ENCODE results near the gene DCUN1D2.
"Not testable (repeated sequence)": the region's sequence is repeated elsewhere in the genome, so short reads cannot be mapped to it uniquely, and the experiment has no call there.

The DCUN1D2 gene

DNA sequence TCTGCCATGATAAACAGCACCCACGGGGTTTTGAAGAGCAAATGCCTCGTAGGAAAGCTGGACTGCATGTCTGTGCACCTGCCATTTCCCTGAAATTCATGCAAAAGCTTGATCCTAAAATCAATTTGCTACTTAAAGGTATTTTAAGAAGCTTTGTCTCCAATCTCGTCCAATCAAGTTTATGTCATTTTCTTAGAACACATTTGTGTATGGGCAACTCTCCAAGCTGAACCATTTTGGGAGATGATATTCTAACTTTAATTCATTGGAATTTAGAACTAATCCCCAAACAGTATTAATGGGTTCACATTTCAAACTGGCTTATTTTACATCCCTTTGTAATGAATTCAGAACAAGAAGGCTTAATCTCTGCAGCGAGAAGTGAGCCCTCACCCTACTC, 38.0 kb downstream of the DCUN1D2 start:
- TF ChIP-seq, protein P1, sequence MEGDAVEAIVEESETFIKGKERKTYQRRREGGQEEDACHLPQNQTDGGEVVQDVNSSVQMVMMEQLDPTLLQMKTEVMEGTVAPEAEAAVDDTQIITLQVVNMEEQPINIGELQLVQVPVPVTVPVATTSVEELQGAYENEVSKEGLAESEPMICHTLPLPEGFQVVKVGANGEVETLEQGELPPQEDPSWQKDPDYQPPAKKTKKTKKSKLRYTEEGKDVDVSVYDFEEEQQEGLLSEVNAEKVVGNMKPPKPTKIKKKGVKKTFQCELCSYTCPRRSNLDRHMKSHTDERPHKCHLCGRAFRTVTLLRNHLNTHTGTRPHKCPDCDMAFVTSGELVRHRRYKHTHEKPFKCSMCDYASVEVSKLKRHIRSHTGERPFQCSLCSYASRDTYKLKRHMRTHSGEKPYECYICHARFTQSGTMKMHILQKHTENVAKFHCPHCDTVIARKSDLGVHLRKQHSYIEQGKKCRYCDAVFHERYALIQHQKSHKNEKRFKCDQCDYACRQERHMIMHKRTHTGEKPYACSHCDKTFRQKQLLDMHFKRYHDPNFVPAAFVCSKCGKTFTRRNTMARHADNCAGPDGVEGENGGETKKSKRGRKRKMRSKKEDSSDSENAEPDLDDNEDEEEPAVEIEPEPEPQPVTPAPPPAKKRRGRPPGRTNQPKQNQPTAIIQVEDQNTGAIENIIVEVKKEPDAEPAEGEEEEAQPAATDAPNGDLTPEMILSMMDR (conservative IDR thresholded peaks at IDR 0.05; ENCODE audit: low read depth, low read length): no peak
- Histone ChIP-seq H3K36me3 (ENCODE audit: insufficient read depth) (no peaks in the 10 kb centered on the region), H3K9ac (no peak overlapping the region), H3K4me2 (no peak overlapping the region), H3K79me2 (ENCODE audit: insufficient read depth, low read depth) (no peaks in the 10 kb centered on the region), H3K4me3 (IDR thresholded peaks at IDR 0.05; ENCODE audit: insufficient read depth, low read depth, low read length) (no peak overlapping the region), H3K27ac (no peak overlapping the region), H4K20me1 (ENCODE audit: insufficient read depth) (no peaks in the 10 kb centered on the region), H3K4me1 (ENCODE audit: low read depth, poor library complexity, severe bottlenecking) (peaks cover 8% of the 10 kb centered on the region), H3K27me3 (ENCODE audit: insufficient read depth, low read depth) (no peaks in the 10 kb centered on the region), H2AFZ (ENCODE audit: low read depth) (no peak overlapping the region)

- H3K9ac ChIP-seq: no peak overlapping the region
- H3K27me3 ChIP-seq (ENCODE audit: insufficient read depth, low read depth): no peaks in the 10 kb centered on the region
- no peaks in the 10 kb centered on the region for H3K79me2 ChIP-seq (ENCODE audit: insufficient read depth, low read depth)
- H3K4me3 ChIP-seq (IDR thresholded peaks at IDR 0.05; ENCODE audit: insufficient read depth, low read depth, low read length): no peak overlapping the region
- no peaks in the 10 kb centered on the region for H3K36me3 ChIP-seq (ENCODE audit: insufficient read depth)
- H2AFZ ChIP-seq (ENCODE audit: low read depth): no peak overlapping the region
- H3K4me1 ChIP-seq (ENCODE audit: low read depth, poor library complexity, severe bottlenecking): peaks cover 8% of the 10 kb centered on the region
- no peak overlapping the region for H3K27ac ChIP-seq
- H4K20me1 ChIP-seq (ENCODE audit: insufficient read depth): no peaks in the 10 kb centered on the region
- H3K4me2 ChIP-seq: no peak overlapping the region
- TF ChIP-seq, protein P1 (conservative IDR thresholded peaks at IDR 0.05; ENCODE audit: low read depth, low read length): no peak
Observed at GRCh38 chr13:113451951-113452421, 38.5 kb downstream of the DCUN1D2 start.

DNA sequence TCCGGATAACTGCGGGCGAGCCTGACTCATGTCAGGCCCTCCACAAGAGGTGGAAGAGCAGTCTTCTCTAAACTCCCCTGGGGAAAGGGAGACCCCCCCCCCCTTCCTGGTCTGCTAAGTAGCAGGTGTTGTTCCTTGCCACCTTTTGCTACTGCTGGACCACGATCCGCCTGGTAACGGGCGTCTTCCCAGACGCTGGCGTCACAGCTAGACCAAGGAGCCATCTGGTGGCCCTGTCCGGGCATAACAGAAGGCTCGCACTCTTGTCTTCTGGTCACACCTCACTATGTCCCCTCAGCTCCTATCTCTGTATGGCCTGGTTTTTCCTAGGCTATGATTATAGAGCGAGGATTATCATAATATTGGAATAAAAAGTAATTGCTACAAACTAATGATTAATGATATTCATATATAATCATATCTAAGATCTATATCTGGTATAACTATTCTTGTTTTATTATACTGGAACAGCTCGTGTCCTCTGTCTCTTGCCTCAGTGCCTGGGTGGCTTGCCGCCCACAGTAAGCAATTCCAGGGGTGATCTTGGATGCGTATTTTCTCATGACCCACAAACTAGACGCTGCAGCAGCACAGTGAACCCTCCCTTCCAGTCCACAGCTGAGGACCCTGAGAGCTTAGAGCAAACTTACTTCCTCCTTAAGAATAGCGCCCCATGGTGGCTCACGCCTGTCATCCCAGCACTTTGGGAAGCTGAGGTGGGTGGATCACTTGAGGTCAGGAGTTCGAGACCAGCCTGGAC, 39.5 kb downstream of the DCUN1D2 start:
- not testable (repeated sequence) for H3K4me2 ChIP-seq; H3K27ac ChIP-seq; H3K4me3 ChIP-seq (IDR thresholded peaks at IDR 0.05; ENCODE audit: insufficient read depth, low read depth, low read length)

DNA sequence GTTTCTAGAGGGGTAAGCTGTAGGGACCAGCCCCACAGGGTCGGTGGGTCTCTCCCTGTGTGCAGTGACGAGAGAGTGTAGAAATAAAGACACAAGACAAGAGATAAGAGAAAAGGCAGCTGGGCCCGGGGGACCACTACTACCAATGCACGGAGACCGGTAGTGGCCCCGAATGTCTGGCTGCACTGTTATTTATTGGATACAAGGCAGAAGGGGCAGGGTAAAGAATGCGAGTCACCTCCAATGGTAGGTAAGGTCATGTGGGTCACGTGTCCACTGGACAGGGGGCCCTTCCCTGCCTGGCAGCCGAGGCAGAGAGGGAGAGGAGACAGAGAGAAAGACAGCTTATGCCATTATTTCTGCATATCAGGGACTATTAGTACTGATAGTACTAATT, 40.2 kb downstream of the DCUN1D2 start:
- H3K9ac ChIP-seq; H3K4me3 ChIP-seq (IDR thresholded peaks at IDR 0.05; ENCODE audit: insufficient read depth, low read depth, low read length): not testable (repeated sequence)

More for the DNA sequence above, 39.5 kb downstream of the DCUN1D2 start:
- not testable (repeated sequence) for H4K20me1 ChIP-seq (ENCODE audit: insufficient read depth); H3K79me2 ChIP-seq (ENCODE audit: insufficient read depth, low read depth); H3K9ac ChIP-seq; H3K36me3 ChIP-seq (ENCODE audit: insufficient read depth); H2AFZ ChIP-seq (ENCODE audit: low read depth); H3K27me3 ChIP-seq (ENCODE audit: insufficient read depth, low read depth)
- peaks cover 15% of the 10 kb centered on the region for H3K4me1 ChIP-seq (ENCODE audit: low read depth, poor library complexity, severe bottlenecking)

DNA sequence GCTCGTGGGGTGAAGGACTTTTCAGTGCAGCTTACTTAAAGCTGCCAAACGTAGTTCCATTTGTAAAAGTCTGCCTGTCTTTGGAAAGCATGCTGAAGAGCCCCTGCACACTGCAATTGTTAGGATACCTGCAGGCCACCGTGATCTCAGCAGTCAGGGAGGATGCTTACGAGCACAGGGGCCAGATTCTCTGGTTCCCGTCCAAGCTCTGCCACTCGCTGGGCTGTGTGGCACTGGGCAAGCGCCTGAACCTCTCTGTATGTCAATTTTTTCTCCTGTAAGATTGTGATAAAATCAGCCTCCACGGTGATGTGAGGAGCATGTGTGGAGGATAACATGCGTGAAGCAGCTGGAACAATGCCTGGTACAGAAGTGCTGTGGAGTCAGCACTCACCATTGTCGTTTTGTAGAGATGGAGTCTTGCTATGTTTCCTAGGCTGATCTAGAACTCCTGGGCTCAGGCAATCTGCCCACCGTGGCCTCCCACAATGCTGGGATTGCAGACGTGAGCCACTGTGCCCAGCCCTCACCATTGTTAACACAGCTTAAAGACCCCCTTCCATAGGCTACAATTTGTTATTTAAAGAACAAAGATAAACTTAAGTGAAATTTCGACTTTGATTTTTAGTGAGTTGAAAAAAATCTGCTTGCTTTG, 40.7 kb downstream of the DCUN1D2 start:
- Histone ChIP-seq H2AFZ (ENCODE audit: low read depth) (peak overlapping the region; percentile 69), H3K4me1 (ENCODE audit: low read depth, poor library complexity, severe bottlenecking) (peaks cover 25% of the 10 kb centered on the region)

More for the DNA sequence above, 40.2 kb downstream of the DCUN1D2 start:
- not testable (repeated sequence) for H3K27ac ChIP-seq; H4K20me1 ChIP-seq (ENCODE audit: insufficient read depth); H3K79me2 ChIP-seq (ENCODE audit: insufficient read depth, low read depth); H3K36me3 ChIP-seq (ENCODE audit: insufficient read depth); H3K27me3 ChIP-seq (ENCODE audit: insufficient read depth, low read depth)
- Histone ChIP-seq H3K4me1 (ENCODE audit: low read depth, poor library complexity, severe bottlenecking) (peaks cover 19% of the 10 kb centered on the region), H3K4me2 (peak overlapping the region; percentile 78), H2AFZ (ENCODE audit: low read depth) (peak overlapping the region; percentile 69; the same call in 1 of the 2 replicates)

More for the DNA sequence above, 40.7 kb downstream of the DCUN1D2 start:
- H4K20me1 ChIP-seq (ENCODE audit: insufficient read depth): no peaks in the 10 kb centered on the region
- TF ChIP-seq, protein P1 (conservative IDR thresholded peaks at IDR 0.05; ENCODE audit: low read depth, low read length): no peak
- no peak overlapping the region for H3K4me3 ChIP-seq (IDR thresholded peaks at IDR 0.05; ENCODE audit: insufficient read depth, low read depth, low read length)
- H3K27ac ChIP-seq: peak overlapping the region; percentile 44; the same call in 1 of the 2 replicates
- no peaks in the 10 kb centered on the region for H3K36me3 ChIP-seq (ENCODE audit: insufficient read depth)
- H3K27me3 ChIP-seq (ENCODE audit: insufficient read depth, low read depth): no peaks in the 10 kb centered on the region
- H3K4me2 ChIP-seq: peak overlapping the region; percentile 78
- peak overlapping the region; percentile 46; the same call in 1 of the 2 replicates for H3K9ac ChIP-seq
- H3K79me2 ChIP-seq (ENCODE audit: insufficient read depth, low read depth): no peaks in the 10 kb centered on the region
